ENCODE results near the gene TGFBR2.

- TF ChIP-seq EZH2 (IDR thresholded peaks at IDR 0.05; ENCODE audit: borderline replicate concordance, low read length) (no peak), CTCF (conservative IDR thresholded peaks at IDR 0.05 in 1 of 2, IDR thresholded peaks at IDR 0.05 in 1 of 2; ENCODE audit: extremely low read depth in 1 of 2, insufficient read depth in 1 of 2, low read depth in 1 of 2, low read length in 2 of 2) (no peak)
Measured at GRCh38 chr3:30616347-30617027, 10.1 kb downstream of the TGFBR2 start.
